H9 (cell line): Measurements from ENCODE around the gene C11orf86. TPM values are rescaled to one million over a fixed set of nuclear protein-coding genes. Genes with fewer than 3 reads are reported as not detected.

Experiments
- DNase-seq: peaks from one replicate; pipeline ENCODE4 v3.0.0-alpha.2; 2017
- H2AFZ ChIP-seq: one replicate; pipeline ENCODE4 v1.6.1; 2013; ENCODE audit warnings: mild to moderate bottlenecking, low read length, control low read depth, moderate library complexity
- H2AK5ac ChIP-seq: 2 replicates; pipeline ENCODE4 v1.6.1; 2013; ENCODE audit warnings: low read length, control low read depth, mixed read lengths; ENCODE audit not compliant: insufficient read length
- H2BK120ac ChIP-seq: one replicate; pipeline ENCODE4 v1.6.1; 2013; ENCODE audit warnings: low read depth, mild to moderate bottlenecking, low read length, control low read depth, inconsistent platforms; ENCODE audit not compliant: poor library complexity, severe bottlenecking
- H2BK12ac ChIP-seq: 2 replicates; pipeline ENCODE4 v1.6.1; 2013; ENCODE audit warnings: low read length, control low read depth, mixed read lengths, low read depth; ENCODE audit not compliant: insufficient read length
- H2BK15ac ChIP-seq: 2 replicates; pipeline ENCODE4 v1.6.1; 2013; ENCODE audit warnings: low read depth, low read length, control low read depth
- H2BK20ac ChIP-seq: one replicate; pipeline ENCODE4 v1.6.1; 2013; ENCODE audit warnings: low read depth, mild to moderate bottlenecking, low read length, control low read depth, inconsistent platforms; ENCODE audit not compliant: poor library complexity, severe bottlenecking
- H2BK5ac ChIP-seq: 2 replicates; pipeline ENCODE4 v1.6.1; 2013; ENCODE audit warnings: low read length, control low read depth, mixed read lengths; ENCODE audit not compliant: insufficient read length
- H3K14ac ChIP-seq: 2 replicates; pipeline ENCODE4 v1.6.1; 2013; ENCODE audit warnings: low read length, control low read depth; ENCODE audit not compliant: insufficient read depth
- H3K18ac ChIP-seq: 2 replicates; pipeline ENCODE4 v1.6.1; 2013; ENCODE audit warnings: low read depth, mild to moderate bottlenecking, mixed read lengths, low read length, control low read depth; ENCODE audit not compliant: insufficient read length
- H3K23ac ChIP-seq: 2 replicates; pipeline ENCODE4 v1.6.1; 2013; ENCODE audit warnings: low read length, control low read depth, mixed read lengths, low read depth; ENCODE audit not compliant: insufficient read length
- H3K23me2 ChIP-seq: 2 replicates; pipeline ENCODE4 v1.6.1; 2013; ENCODE audit warnings: low read depth, mild to moderate bottlenecking, mixed read lengths, low read length, control low read depth; ENCODE audit not compliant: insufficient read length, poor library complexity, severe bottlenecking
- H3K27ac ChIP-seq: 2 replicates; pipeline ENCODE4 v1.5.1; 2013; ENCODE audit warnings: low read length, control low read depth, mixed read lengths, low read depth; ENCODE audit not compliant: insufficient read length
- H3K27me3 ChIP-seq: 2 replicates; pipeline ENCODE4 v1.6.1; 2013; ENCODE audit warnings: low read length, control low read depth, inconsistent platforms; ENCODE audit not compliant: insufficient read depth
- H3K4ac ChIP-seq: 2 replicates; pipeline ENCODE4 v1.6.1; 2013; ENCODE audit warnings: low read depth, mild to moderate bottlenecking, control low read depth, inconsistent platforms, low read length, moderate library complexity
- H3K4me1 ChIP-seq: 2 replicates; pipeline ENCODE4 v1.6.1; 2013; ENCODE audit warnings: low read length, control low read depth, inconsistent platforms; ENCODE audit not compliant: insufficient read depth
- H3K4me2 ChIP-seq: 2 replicates; pipeline ENCODE4 v1.6.1; 2013; ENCODE audit warnings: low read length, control low read depth, mixed read lengths; ENCODE audit not compliant: insufficient read length, insufficient read depth
- H3K56ac ChIP-seq: 2 replicates; pipeline ENCODE4 v1.6.1; 2013; ENCODE audit warnings: low read depth, mild to moderate bottlenecking, mixed read lengths, low read length, control low read depth; ENCODE audit not compliant: insufficient read length
- H3K79me1 ChIP-seq: 2 replicates; pipeline ENCODE4 v1.6.1; 2013; ENCODE audit warnings: low read depth, mild to moderate bottlenecking, moderate library complexity, low read length, control low read depth, inconsistent platforms; ENCODE audit not compliant: insufficient read depth, poor library complexity, severe bottlenecking
- H3K79me2 ChIP-seq: 2 replicates; pipeline ENCODE4 v1.6.1; 2013; ENCODE audit warnings: low read length, control low read depth, inconsistent platforms; ENCODE audit not compliant: insufficient read depth
- H3K9ac ChIP-seq: 2 replicates; pipeline ENCODE4 v1.6.1; 2013; ENCODE audit warnings: low read length, control low read depth, mixed read lengths; ENCODE audit not compliant: insufficient read length; ENCODE audit errors: extremely low read depth
- H3K9me3 ChIP-seq: one replicate; pipeline ENCODE4 v1.6.1; 2013; ENCODE audit warnings: low read depth, low read length, inconsistent platforms; ENCODE audit not compliant: control insufficient read depth
- H3T11ph ChIP-seq: one replicate; pipeline ENCODE4 v1.6.1; 2013; ENCODE audit warnings: mild to moderate bottlenecking, low read length, control low read depth, inconsistent platforms
- H4K20me1 ChIP-seq: one replicate; pipeline ENCODE4 v1.6.1; 2013; ENCODE audit not compliant: control insufficient read depth, insufficient read length, insufficient read depth
- H4K5ac ChIP-seq: 2 replicates; pipeline ENCODE4 v1.6.1; 2013; ENCODE audit warnings: low read depth, mild to moderate bottlenecking, mixed read lengths, low read length, control low read depth; ENCODE audit not compliant: insufficient read length
- H4K8ac ChIP-seq: replicated peaks from 2 replicates; pipeline ENCODE4 v1.6.1; 2013; ENCODE audit warnings: low read length, control low read depth, mixed read lengths, low read depth; ENCODE audit not compliant: insufficient read length
- H4K91ac ChIP-seq: 2 replicates; pipeline ENCODE4 v1.6.1; 2013; ENCODE audit warnings: low read depth, mild to moderate bottlenecking, moderate library complexity, mixed read lengths, low read length, control low read depth; ENCODE audit not compliant: insufficient read length
- H3K27ac Mint-ChIP-seq, 3 experiments: 2 replicates in 2 of 3; 3 replicates in 1 of 3; pipeline ENCODE4 v1.8.0; 2020 to 2021; ENCODE audit warnings: mixed read lengths in 3 of 3, mild to moderate bottlenecking in 1 of 3, moderate library complexity in 1 of 3
- H3K27me3 Mint-ChIP-seq: 2 replicates; pipeline ENCODE4 v1.8.0; 2021; ENCODE audit warnings: low read depth, mild to moderate bottlenecking, moderate library complexity, mixed read lengths
- H3K36me3 Mint-ChIP-seq, 3 experiments: 2 replicates in 2 of 3; 3 replicates in 1 of 3; pipeline ENCODE4 v1.8.0; 2020 to 2021; ENCODE audit warnings: low read depth in 3 of 3, mixed read lengths in 3 of 3; ENCODE audit not compliant: insufficient read depth in 1 of 3
- H3K4me1 Mint-ChIP-seq, 2 experiments: 2 replicates each; pipeline ENCODE4 v1.8.0; 2020; ENCODE audit warnings: mixed read lengths in 2 of 2
- H3K4me3 Mint-ChIP-seq, 2 experiments: 2 replicates in 1 of 2; 3 replicates in 1 of 2; pipeline ENCODE4 v1.8.0; 2020 to 2021; ENCODE audit warnings: mild to moderate bottlenecking in 2 of 2, mixed read lengths in 2 of 2, moderate library complexity in 1 of 2
- H3K9me3 Mint-ChIP-seq, 2 experiments: 2 replicates in 1 of 2; 3 replicates in 1 of 2; pipeline ENCODE4 v1.8.0; 2020; ENCODE audit warnings: mild to moderate bottlenecking in 2 of 2, mixed read lengths in 2 of 2, moderate library complexity in 1 of 2
- WGBS: extraction: QIAGEN DNeasy Blood & Tissue Kit; methylation state at CpG from one replicate; pipeline ENCODE4 v1.1.7; 2013; ENCODE audit warnings: missing lambda C conversion rate, low lambda C conversion rate, mixed read lengths; ENCODE audit not compliant: insufficient read length; ENCODE audit errors: extremely low coverage; 5-methylcytosine and 5-hydroxymethylcytosine counted together
- total RNA-seq: library from RNA; stranded (reverse); gene quantifications from 2 replicates; pipeline ENCODE4 v1.2.1, GENCODE V29; 2021
- TF ChIP-seq, protein P1 (sequence below): fragments of 200-600 bp; sonication (generic); conservative IDR thresholded peaks from 3 replicates; pipeline ENCODE4 v1.8.0; 2021; ENCODE audit warnings: antibody characterized with exemption, mild to moderate bottlenecking

The C11orf86 gene
- total RNA-seq, 1 experiment from 2014 or later: not detected

DNA sequence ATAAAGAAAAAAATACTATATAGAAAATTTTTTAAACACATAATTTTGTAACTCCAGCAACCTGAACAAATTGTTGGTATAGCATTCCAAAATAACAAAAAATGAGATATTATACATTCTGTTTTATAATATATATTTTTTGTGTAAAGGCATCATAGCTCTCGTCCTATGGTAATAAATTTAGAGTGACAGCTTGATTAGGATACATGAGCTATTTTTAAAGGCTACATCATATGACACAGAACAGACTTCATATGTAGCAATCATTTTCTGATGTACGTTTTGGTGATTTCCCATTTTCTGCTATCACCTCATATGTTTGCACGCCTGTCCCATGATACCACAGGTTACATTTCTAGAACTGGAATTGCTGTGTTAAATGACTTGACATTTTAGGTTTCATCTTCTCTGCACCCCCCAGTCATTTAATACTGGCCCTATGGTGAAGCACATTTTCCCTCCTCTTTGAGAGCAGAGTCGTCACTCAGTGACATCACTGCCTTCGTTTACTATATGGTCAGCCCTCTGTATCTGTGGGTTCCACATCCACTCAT lies 36.4 kb upstream of the C11orf86 start:
- H3K4ac ChIP-seq: no peak overlapping the region
- TF ChIP-seq, protein P1, sequence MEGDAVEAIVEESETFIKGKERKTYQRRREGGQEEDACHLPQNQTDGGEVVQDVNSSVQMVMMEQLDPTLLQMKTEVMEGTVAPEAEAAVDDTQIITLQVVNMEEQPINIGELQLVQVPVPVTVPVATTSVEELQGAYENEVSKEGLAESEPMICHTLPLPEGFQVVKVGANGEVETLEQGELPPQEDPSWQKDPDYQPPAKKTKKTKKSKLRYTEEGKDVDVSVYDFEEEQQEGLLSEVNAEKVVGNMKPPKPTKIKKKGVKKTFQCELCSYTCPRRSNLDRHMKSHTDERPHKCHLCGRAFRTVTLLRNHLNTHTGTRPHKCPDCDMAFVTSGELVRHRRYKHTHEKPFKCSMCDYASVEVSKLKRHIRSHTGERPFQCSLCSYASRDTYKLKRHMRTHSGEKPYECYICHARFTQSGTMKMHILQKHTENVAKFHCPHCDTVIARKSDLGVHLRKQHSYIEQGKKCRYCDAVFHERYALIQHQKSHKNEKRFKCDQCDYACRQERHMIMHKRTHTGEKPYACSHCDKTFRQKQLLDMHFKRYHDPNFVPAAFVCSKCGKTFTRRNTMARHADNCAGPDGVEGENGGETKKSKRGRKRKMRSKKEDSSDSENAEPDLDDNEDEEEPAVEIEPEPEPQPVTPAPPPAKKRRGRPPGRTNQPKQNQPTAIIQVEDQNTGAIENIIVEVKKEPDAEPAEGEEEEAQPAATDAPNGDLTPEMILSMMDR: no peak
- no peak overlapping the region for H2BK120ac ChIP-seq
- no peak overlapping the region for H3T11ph ChIP-seq
- no peaks in the 10 kb centered on the region for H4K20me1 ChIP-seq
- no peaks in the 10 kb centered on the region for H3K9me3 Mint-ChIP-seq
- H2BK20ac ChIP-seq: no peak overlapping the region
- no peaks in the 10 kb centered on the region for H3K27me3 Mint-ChIP-seq
- no peak overlapping the region for H4K91ac ChIP-seq
- WGBS: no CpG with 5 or more reads among the region's 5 CpGs
- H3K27ac Mint-ChIP-seq: no peak overlapping the region
- no peaks in the 10 kb centered on the region for H3K9me3 ChIP-seq
- no peak overlapping the region for H2BK5ac ChIP-seq
- no peaks in the 10 kb centered on the region for H3K79me2 ChIP-seq
- H4K5ac ChIP-seq: no peak overlapping the region
- no peak overlapping the region for H3K56ac ChIP-seq
- H3K4me1 ChIP-seq: no peaks in the 10 kb centered on the region
- no peaks in the 10 kb centered on the region for H3K79me1 ChIP-seq
- no peak overlapping the region for H2BK15ac ChIP-seq
- no peak overlapping the region for H3K9ac ChIP-seq
- no peak overlapping the region for H3K4me3 Mint-ChIP-seq
- no peak overlapping the region for H3K18ac ChIP-seq
- H3K4me1 Mint-ChIP-seq: peaks cover 4 to 9% of the 10 kb centered on the region in 2 experiments
- no peak for DNase-seq
- no peak overlapping the region for H2AK5ac ChIP-seq
- H2AFZ ChIP-seq: no peak overlapping the region
- no peaks in the 10 kb centered on the region for H3K27me3 ChIP-seq
- no peaks in the 10 kb centered on the region for H3K23me2 ChIP-seq
- no peak overlapping the region for H3K4me2 ChIP-seq
- no peak overlapping the region for H4K8ac ChIP-seq
- H3K36me3 Mint-ChIP-seq: peaks cover 4 to 7% (median 5%) of the 10 kb centered on the region in 3 experiments
- no peak overlapping the region for H3K14ac ChIP-seq
- no peak overlapping the region for H2BK12ac ChIP-seq
- H3K23ac ChIP-seq: no peak overlapping the region
- no peak overlapping the region for H3K27ac ChIP-seq
